Activated CD4-positive, alpha-beta T cell treated with anti-CD3 and anti-CD28 coated beads, Interleukin-2, amount 50 U/mL, for 24 hours (primary cell): ENCODE data around the gene TUBA8.
"Not testable (repeated sequence)": the region's sequence is repeated elsewhere in the genome, so short reads cannot be mapped to it uniquely, and the experiment has no call there.

Experiments
- DNase-seq, 2 donors: peaks; one replicate each; pipeline ENCODE4 v3.0.0-alpha.2; 2020; ENCODE audit warnings: low read depth in 1 of 2, low spot score in 1 of 2

The TUBA8 gene

DNA sequence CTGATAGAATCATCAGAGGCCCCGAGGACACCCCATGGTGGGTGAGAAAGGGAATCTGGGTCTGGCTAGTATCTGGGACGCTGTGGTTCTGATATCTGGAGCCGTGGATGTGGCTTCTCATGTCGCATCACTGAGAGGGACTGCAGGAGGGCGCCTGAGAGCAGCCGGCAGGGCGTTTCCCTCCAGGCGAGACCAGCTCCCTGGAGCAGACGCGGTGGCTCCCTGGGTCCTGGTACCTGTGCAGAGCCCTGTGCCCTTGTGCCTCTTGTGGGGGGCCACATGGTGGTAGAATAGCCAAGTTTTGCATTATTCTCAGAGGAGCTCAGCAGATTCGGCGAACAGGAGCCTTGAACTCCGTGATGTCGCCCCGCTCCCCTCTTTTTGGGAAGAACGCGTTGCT, 59.7 kb downstream of the TUBA8 start:
- not testable (repeated sequence) for DNase-seq

DNA sequence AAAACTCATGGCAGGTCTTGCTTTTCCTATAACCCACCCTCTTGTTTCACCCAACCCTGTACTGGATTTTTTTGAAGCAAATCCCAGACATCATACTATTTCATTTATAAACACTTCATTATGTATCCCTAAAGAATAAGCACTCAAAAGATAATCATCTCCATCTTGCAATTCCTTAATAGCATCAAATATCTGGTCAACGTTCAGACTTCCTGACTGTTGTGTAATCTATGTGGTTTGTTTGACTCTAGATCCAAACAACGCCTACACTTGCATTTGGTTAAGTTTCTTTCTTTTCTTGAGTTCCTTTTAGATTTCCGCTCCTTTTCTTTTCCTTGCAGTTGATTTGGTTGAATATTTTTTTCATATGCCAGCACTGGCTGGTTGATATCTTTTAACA, 61.6 kb downstream of the TUBA8 start:
- DNase-seq = not testable (repeated sequence)

DNA sequence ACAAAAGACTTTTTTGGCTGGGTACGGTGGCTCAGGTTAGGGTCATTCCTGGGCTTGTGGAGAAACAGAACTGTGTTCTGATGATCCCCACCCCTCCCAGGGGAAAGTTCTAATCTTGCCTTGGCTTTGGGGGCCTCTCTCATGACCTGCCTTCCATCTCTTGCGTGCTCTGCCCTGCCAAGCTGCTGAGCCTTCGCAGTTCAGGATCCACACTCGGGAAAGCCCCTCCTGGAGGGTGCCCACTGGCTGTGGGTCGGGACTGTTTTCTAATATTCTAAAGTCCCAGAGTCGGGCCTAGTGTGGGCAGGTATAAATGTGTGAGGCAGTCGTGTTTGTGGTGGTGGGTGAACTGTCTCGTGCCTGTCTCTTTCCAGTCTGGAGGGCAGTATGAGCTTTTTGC, 62.2 kb downstream of the TUBA8 start:
- DNase-seq = not testable (repeated sequence)

DNA sequence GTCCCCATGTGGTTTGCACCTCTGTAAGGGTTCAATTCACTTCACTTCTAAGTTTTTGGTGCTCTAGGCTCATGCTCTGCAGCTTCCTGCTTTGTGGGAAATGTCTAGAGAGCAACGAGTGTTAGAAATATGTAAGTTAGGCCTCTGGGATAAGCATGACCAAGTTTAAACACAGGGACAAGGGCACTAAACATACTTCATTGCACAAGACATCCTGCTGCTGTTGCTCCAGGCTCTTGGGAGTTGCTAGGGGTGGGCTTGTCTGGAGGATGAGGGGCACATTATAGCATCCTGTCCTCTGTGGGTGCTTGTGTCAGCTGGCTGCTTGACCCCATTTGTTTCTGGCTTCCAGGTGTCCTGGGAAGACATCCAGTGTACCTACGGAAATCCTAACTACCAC, 62.8 kb downstream of the TUBA8 start:
- DNase-seq = not testable (repeated sequence)
